ENCODE data around the gene TACC2. TPM values are rescaled to one million over a fixed set of nuclear protein-coding genes. Genes with fewer than 3 reads are reported as not detected.

TACC2 gene
- total and polyA plus RNA-seq, 9 of the 15 experiments (the other 6 are each of a cell fraction or from before 2014, with no cell fraction given), result under 0.01 to 0.35 (median 0.03) TPM; not detected in 6

- TF ChIP-seq E2F8 (IDR thresholded peaks at IDR 0.05; ENCODE audit: low read depth, partially characterized antibody), result no peak
Observed at GRCh38 chr10:122057841-122058413, 69.0 kb downstream of the TACC2 start (continued).

GRCh38 chr10:122060250-122060649 is 71.3 kb downstream of the TACC2 start:
- 0% methylated on average over 2 of the region's 2 CpGs for whole genome bisulfite sequencing (ENCODE audit: insufficient coverage, low coverage, missing lambda C conversion rate)
- no peak overlapping the region for H3K4me2 ChIP-seq (ENCODE audit: insufficient read depth, low read length)
- H3K79me2 ChIP-seq (ENCODE audit: control insufficient read depth, insufficient read depth, low read length), result no peaks in the 10 kb centered on the region
- ChIA-PET POLR2A (no interaction called here), CTCF (ENCODE audit: low intra/inter-chr PET ratio) (no interaction called here)
- intact Hi-C loops (cut with micrococcal nuclease), result no loop called here
- no peak overlapping the region for H3K9ac ChIP-seq (ENCODE audit: insufficient read depth in 1 of 2, low read depth in 2 of 2, low read length in 2 of 2)
- no TSS peak for BruUV-seq (replicated peaks)
- no peaks in the 10 kb centered on the region for H4K20me1 ChIP-seq (replicated peaks; ENCODE audit: control insufficient read depth, insufficient read depth, low read length)
- no peak overlapping the region for H2AFZ ChIP-seq (ENCODE audit: low read depth, low read length)
- in situ Hi-C loops (cut with MboI), result no loop called here
- DNase-seq (ENCODE audit: extremely low read depth in 1 of 4, low spot score in 3 of 4), result no peak
- no peaks in the 10 kb centered on the region for H3K9me3 ChIP-seq (replicated peaks; ENCODE audit: control insufficient read depth, insufficient read depth, low read depth, low read length)
- peaks cover 0 to 10% of the 10 kb centered on the region in 2 experiments; a peak in 3 of 5 replicates for H3K4me1 ChIP-seq (replicated peaks in 1 of 2; ENCODE audit: control insufficient read depth in 2 of 2, insufficient read depth in 2 of 2, low read length in 2 of 2)
- no peak overlapping the region for H3K27ac ChIP-seq (ENCODE audit: extremely low read depth, low read depth, low read length)
- no peak for ATAC-seq
- H3K27me3 ChIP-seq (ENCODE audit: control insufficient read depth in 2 of 2, insufficient read depth in 2 of 2, low read length in 2 of 2), result peaks cover 2 to 10% of the 10 kb centered on the region in 2 experiments; a peak in 2 of 5 replicates
- H3K4me3 ChIP-seq, result no peak overlapping the region
- FAIRE-seq, result no peak
- no peaks in the 10 kb centered on the region for H3K9me1 ChIP-seq (ENCODE audit: control insufficient read depth, insufficient read depth, low read length)
- H3K36me3 ChIP-seq (ENCODE audit: control insufficient read depth, insufficient read depth, low read length), result no peaks in the 10 kb centered on the region
- TF ChIP-seq ZNF655 (CRISPR knock-in tag; IDR thresholded peaks at IDR 0.05) (no peak), MAFG (tag; conservative IDR thresholded peaks at IDR 0.05) (no peak), CGGBP1 (CRISPR knock-in tag; IDR thresholded peaks at IDR 0.05) (no peak), NKRF (IDR thresholded peaks at IDR 0.05; ENCODE audit: borderline replicate concordance) (no peak), STAT6 (CRISPR knock-in tag; IDR thresholded peaks at IDR 0.05) (no peak), TRIM28 (IDR thresholded peaks at IDR 0.05) (no peak), BDP1 (IDR thresholded peaks at IDR 0.05; ENCODE audit: insufficient read depth, insufficient read length) (no peak), ZNF584 (CRISPR knock-in tag; IDR thresholded peaks at IDR 0.05; ENCODE audit: low read depth) (no peak), MYBL2 (IDR thresholded peaks at IDR 0.05; ENCODE audit: low read depth) (no peak), MYBL2 (CRISPR knock-in tag; IDR thresholded peaks at IDR 0.05; ENCODE audit: borderline replicate concordance) (no peak), SMARCA5 (IDR thresholded peaks at IDR 0.05) (no peak)
